NCI-H2107 treated with DMSO at 0.1 percent for 48 hours (cell line): ENCODE measurements around the gene VWA7.

Experiments
- DNase-seq: peaks from one replicate; lab custom pipeline; 2025; ENCODE audit not compliant: unreplicated experiment; lab: John Stamatoyannopoulos, UW

Gene VWA7

DNA sequence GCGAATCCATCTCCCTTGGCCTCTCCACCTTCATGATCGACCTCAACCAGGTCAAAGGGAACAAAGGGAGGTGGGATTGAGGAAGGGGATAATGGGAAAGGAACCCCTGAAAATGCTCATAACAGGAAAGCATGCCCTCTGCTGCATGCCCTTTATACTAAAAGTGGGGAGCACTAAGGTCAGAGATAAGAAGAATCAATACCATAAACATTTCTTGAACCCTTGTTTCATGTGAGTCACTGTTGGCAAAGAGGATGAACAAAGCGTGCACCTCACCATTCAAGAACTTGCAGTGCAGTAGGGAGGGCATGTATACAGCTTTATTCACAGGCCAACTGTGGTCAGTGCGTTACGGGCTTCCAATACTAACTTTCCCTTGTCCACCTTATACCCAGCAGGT lies 16.3 kb downstream of the VWA7 start:
- DNase-seq = no peak

- no peak for DNase-seq
Observed at GRCh38 chr6:31758281-31758680, 18.8 kb downstream of the VWA7 start.

DNA sequence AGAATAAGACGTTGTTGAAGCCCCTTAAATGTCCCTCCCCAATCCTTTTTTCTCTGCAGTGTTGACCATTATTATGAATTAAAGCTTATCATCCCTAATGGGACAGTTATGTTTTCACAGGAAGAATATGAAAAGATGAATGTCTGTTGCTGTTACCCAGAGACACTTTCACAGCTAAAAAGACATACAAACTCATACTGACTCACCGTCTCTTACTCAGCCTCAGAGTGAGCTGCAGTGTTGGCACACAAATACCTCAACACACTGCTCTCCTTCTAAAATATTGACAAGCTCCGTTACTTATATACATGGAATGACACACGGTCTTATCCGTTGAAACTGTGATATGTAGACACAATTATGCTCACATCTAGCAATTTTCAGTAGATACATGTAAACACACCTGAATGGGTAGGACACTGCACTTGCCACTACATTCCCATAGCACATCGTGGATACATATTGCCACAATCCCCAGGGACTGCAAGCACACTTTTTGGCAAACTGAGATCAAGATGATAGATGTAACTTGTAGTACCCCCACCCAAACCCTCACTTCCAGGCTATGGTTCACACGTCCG lies 24.3 kb downstream of the VWA7 start:
- no peak for DNase-seq

- no peak for DNase-seq
Observed at GRCh38 chr6:31750411-31751022, 26.6 kb downstream of the VWA7 start.

- no peak for DNase-seq
Observed at GRCh38 chr6:31749301-31750036, 27.7 kb downstream of the VWA7 start.

- DNase-seq = no peak
Observed at GRCh38 chr6:31744422-31744821, 32.7 kb downstream of the VWA7 start.

- no peak for DNase-seq
Observed at GRCh38 chr6:31742894-31743293, 34.2 kb downstream of the VWA7 start.

DNA sequence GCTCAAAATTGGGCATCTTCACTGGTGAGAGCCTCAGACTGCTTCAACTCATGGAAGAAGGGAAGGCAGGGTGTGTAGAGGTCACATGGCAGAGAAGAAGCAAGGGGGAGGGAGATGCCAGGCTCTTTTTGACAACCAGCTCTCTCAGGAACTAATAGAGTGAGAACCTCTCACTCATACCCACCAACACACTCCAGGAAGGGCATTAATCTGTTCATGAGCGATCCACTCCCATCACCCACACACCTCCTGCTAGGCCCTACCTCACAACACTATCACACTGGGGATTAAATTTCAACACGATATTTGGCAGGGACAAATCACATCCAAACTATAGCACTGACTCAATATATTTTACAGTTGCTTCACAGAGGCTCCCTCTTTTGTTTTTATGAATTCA lies 35.3 kb downstream of the VWA7 start:
- DNase-seq = no peak

DNA sequence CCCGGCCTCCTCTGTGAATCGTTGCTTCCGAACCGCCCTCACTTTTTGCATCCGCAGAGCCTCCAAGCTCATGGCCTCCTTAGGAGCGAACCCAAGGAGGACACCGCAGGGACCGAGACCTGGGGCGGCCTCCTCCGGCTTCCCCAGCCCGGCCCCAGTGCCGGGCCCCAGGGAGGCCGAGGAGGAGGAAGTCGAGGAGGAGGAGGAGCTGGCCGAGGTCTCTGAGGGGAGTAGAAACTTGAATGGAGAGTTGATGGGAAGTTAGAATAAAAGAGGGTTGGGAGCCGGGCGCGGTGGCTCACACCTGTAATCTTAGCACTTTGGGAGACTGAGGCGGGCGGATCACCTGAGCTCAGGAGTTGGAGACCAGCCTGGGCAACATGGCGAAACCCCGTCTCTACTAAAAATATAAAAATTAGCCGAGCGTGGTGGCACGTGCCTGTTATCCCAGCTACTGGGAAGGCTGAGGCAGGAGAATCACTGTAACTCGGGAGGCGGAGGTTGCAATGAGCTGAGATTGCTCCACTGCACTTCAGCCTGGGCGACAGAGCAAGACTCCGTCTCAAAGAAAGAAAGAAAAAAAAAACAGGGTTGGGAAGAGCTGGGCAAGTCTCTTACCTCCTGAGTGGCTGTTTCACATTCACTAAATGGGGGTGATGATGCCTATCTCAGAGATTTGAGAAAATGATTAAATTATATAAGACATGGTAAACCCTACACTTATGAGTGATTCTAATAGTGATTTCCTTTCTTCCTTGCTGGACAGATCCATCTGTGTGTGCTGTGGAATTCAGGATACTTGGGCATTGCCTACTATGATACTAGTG lies 36.5 kb downstream of the VWA7 start:
- DNase-seq = no peak

DNA sequence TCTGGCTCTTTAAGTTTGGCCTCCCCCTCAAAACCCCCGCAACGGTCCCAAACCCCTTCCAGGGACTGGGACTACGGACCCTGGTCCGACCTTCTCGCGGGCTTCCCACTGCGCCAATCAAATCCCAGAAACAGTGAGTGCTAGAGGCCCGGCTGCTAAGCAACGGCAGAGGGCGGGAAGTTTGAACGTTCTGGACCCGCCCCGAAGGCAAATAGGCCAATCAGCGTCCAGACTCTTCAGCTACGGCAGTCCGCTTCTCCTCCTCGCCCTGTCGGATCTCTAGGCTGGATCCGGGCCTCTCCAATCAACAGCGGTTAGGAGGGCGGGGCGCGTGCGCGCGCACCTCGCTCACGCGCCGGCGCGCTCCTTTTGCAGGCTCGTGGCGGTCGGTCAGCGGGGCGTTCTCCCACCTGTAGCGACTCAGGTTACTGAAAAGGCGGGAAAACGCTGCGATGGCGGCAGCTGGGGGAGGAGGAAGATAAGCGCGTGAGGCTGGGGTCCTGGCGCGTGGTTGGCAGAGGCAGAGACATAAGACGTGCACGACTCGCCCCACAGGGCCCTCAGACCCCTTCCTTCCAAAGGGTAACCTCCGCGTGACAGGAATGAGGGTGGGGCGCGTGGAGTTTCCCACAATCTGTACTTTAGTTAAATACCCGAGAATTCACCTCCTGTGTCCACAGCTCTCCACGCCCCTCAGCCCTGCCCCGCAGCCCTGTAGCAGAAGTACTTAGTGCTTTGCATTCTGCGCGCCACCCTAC lies 37.3 kb downstream of the VWA7 start, which contains the start of gene MSH5:
Gene MSH5, plus strand, starts transcription at position 367 of the 758 bp plus-strand sequence. CDS start 462 bp downstream, outside the sequence.
- DNase-seq = no peak

DNA sequence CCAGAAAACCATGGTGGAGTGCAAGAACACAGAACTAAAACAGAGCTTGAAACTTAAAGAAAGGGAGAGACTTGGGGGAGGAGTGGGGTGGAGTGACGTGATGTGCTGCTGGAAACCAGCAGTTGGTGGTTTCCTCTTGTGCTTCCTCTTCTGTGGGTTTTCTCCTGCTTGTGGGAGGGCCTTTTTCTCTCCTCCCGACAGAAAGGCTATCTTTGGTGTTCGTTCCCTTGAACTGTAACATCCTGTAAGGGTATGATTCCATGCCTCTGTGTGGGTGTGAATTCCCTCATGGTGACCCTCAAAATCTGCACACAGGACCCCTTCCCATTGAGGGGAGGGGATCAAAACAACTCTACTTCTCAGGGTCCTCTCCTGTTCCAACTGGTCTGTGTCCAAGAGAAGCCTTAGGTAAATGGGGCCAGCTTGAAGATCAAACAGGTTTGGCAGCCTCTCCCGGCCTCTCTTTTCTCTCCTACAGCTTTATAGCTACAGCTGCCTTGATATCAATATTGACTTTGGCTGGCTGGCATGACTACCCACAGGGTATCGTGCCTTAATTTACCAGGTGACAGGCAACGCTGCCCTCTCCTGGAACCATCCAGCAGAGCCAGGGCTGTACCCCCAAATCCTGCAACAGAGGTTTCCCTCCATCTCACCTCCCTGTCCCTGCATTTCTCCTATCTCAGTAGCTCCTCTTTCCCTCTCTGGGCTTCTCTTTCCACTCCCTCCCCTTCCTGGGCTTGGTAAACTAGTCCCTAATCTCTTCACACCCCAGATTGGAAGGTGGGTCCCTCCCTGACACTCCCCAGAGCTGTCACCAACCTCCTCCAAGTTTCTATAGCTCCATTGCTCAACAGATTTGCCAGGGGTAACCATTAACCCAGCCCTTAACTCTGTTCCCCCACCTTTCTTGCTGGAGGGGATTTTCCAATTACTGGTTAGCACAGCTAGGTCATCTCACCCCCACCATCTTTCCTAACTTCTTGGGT lies 38.8 kb downstream of the VWA7 start:
- DNase-seq = no peak

DNA sequence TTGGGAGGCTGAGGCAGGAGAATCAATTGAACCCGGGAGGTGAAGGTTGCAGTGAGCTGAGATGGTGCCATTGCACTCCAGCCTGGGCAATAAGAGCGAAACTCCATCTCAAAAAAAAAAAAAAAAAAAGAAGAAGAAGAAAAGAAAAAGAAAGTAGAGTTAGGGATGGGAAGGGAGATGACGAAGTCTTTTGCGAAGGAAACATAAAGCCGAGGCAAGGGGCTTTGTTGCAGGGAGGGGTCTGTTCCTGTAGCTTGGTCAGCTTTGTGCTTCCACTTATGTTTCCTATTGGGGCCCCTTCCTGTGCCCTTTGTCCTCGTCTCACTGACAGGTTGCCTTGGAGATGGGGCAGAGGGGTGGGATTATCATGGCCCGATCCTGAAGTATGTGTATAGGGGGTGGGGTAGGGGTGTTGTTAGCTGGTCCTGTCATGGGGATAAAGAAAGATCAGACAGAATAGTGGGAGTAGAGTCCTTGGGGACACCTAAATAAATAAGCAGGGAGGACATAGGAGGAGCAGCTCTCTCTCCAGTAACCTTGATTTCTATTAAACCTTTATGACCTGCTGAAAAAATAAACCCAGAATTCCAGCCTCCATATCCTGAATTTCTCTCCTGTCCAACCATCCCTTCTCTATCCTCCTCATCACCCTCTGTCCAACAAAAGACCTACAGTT lies 39.7 kb downstream of the VWA7 start:
- no peak for DNase-seq

DNA sequence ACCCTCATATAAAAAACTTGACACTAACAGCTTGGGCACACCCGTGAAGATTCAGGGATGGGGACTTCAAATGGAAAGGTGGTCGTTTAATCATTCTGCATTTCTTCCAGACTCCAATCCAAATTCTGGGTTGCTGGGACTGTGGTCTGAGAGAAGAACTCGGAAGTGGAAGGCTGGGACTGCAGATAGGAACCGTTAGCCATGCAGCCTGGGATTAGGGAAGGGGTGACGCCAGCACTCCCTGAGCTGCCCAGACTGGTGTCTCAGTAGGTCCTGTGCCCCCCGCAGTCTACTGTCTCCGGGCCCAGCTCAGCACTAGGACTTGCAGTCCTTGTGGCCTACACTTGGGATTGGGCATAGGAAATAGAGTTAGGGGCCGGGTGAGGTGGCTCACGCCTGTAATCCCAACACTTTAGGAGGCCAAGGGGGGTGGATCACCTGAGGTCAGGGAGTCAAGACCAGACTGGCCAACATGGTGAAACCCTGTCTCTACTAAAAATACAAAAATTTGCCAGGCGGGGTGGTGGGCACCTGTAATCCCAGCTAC lies 40.3 kb downstream of the VWA7 start:
- no peak for DNase-seq

GRCh38 chr6:31736021-31736767 lies 40.9 kb downstream of the VWA7 start, which contains the start of gene CLIC1:
CLIC1 (minus strand) TSS chr6:31736530; CDS start chr6:31736300, 230 bp downstream.
- no peak for DNase-seq

DNA sequence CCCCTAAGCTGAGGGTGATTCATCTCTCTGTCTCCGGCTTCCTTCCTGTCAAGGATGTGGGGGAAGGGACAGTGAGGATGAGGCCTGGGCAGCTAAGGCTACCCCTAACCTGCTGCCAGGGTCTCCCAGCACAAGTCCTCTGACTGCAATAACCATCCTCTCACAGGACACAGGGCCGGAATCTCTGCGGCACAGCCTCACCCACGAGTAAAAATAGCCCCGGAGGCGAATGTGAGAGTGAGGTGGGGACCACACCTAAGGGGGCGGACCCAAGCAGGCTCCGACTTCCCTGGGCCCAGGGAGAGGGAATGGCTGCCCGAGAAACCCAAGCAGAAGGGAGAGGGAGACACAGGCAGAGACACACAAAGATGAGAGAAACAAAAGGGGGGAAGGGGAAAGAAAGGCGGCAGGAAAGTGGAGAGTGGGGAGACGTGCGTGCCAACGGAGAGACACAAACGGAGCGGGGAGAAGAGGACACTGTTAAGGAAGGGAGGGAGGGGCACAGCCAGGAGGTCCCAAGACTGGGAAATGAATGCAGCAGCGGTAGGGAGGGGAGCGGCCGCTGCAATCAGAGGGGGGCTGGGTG lies 42.2 kb downstream of the VWA7 start:
- DNase-seq = no peak

GRCh38 chr6:31734247-31734820 lies 42.8 kb downstream of the VWA7 start:
- DNase-seq = no peak

- DNase-seq = no peak
Observed at GRCh38 chr6:31733734-31734133, 43.4 kb downstream of the VWA7 start.
